T-helper 2 cell (primary cell): ENCODE data around the gene CCDC102B.
"Not testable (repeated sequence)": the region's sequence is repeated elsewhere in the genome, so short reads cannot be mapped to it uniquely, and the experiment has no call there.

Experiments used
- DNase-seq, 5 experiments: peaks; one replicate each; pipeline versions ENCODE4 v3.0.0 to v3.0.0-alpha.2; 2012 to 2022

CCDC102B gene

DNA sequence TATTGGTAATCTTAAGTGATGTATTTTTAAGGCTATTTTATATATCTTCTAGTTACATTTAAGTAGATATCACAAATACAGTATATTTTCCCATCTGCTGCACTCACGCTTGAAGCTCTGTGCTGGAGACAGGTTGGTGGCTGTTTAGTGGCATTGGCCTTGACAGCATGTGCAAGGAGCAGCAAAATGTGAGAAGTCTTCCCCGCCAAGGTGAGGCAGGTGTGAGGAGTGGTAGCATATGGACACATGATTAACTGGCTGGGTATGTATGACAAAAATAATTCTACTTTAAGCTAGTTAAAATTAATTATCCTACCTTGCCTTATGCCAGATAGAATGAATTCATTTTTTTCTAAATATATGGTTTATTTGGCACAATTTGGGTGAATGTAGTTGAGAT, 117.2 kb downstream of the CCDC102B start:
- DNase-seq: no peak

DNA sequence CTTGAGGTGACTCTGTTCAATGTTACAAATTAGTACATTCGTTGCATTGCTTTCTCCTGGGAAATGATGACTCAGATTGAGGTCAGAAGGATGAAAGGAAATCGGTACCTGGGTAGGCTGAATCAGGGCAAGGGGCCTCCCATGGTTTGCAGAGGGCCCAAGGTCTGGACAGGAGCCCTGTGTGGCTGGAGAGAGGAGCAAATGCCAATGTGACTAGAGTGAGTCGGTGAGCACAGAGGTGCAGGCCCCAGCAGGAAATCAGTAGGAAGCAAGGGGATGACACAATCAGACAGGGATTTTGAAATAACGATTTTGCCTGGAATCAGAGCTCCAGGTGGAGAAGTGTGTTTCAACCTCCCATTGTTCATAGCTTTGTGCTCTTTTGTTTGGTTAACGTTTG, 118.9 kb downstream of the CCDC102B start:
- DNase-seq: no peak

DNA sequence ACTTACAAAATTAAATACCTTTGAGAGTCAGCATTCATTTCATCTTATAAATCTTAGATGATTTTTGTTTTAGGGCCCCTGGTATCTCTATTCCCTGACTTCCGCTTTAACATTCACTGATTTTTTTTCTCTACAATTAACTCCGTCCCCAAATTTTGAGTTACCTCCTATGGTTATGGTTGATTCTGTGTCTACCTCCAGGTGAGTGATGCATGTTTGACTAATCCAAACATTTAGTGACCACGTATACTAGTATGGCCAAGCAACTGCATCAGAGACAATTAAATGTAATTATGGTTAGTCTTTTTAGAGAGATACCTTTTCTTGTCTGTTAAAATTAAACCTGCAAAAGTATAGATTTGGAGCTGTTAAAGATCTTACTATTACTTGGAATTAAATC, 120.3 kb downstream of the CCDC102B start:
- DNase-seq: no peak

DNA sequence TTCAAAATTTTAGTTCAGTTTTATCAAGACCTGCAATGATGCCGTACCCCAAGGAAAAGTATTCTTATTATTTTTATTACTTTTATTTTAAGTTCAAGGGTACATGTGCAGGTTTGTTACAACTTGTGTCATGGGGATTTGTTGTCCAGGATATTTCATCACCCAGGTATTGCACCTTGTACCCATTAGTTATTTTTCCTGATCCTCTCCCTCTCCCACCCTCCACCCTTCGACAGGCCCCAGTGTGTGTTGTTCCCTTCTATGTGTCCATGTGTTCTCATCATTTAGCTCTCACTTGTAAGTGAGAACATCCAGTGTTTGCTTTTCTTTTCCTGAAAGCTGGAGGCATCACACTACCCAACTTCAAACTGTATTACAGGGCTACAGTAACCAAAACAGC, 122.0 kb downstream of the CCDC102B start:
- DNase-seq: no peak

DNA sequence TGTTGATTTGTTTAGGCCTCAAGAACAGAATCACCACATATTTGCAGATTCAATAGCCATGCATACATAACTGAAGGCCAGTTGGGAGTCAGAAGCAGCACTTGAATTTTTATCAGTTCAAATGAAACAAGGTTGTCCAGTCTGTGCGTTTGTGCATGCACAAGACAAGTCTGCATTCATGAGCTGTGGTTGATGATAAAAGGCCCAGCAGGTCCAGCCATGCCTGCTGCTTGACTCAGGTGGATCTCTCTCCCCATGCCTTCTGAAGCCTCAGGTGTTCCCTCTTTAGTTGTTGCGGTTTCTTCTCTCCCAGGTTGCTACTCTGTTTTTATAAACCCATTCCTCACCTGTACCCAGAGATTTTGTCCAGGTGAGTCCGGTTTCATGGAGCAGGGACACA, 124.5 kb downstream of the CCDC102B start:
- no peak for DNase-seq

DNA sequence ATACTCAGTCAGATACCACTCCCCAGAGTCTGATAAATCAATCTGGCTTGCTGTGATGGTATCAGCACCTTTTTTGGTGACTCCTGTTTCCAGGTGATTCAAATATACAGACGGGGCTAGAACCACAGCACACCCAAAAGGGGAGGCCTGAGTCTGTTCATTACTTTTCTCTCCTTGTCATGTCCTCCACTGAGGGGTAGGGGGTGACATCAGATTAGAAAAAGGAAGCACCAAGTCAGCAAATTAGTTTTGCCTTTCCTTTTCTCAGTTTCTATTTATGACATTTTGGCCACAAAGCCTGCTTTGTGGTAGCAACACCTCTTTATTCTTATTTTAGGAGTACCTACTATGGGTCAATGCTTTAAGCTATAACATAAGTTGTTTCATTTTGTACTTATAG, 127.4 kb downstream of the CCDC102B start:
- peak in 1 of 5 experiments; percentile 2 for DNase-seq

DNA sequence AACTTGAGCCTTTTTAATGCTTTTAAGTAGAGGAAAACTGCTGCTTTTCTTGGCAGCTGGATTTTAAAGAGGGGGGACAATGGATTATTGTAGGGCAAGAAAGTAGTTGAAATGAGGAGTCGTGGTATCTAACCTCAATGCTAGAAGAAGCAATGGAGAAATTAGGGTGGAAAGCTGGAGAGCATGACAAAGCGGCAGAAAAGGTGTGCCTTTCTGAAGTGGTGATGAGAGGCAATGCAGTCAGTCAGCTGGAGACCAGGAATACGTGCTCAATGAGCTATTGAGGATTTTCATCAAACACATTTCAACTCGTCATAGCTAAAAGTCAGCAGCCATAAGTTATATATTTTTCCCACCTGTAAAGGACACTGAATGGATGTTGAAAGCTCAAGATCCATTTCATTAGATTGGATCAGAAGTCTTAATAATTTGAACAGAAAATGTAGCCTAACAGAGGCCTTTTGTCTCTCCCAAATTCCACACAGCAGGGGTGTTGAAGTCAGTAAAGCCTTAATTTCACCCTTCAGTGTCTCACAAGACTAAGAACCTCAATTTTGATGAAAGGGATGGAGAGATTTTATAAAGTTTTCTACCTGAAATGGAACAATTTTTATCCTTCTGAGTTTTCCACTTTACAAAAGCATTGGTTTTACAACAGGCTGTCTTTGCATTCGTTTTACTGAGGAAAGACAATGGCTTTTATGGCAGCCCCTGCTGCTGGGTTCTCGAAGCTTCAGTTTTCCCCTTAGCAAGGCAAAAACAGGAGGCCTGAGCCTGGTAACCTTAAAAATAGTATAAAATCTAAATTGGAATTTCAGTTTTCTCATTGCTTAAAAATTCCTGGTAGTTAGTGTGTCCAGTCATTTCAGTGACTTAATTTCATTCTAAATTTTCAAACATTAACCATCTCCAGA, 131.1 kb downstream of the CCDC102B start:
- no peak for DNase-seq

DNA sequence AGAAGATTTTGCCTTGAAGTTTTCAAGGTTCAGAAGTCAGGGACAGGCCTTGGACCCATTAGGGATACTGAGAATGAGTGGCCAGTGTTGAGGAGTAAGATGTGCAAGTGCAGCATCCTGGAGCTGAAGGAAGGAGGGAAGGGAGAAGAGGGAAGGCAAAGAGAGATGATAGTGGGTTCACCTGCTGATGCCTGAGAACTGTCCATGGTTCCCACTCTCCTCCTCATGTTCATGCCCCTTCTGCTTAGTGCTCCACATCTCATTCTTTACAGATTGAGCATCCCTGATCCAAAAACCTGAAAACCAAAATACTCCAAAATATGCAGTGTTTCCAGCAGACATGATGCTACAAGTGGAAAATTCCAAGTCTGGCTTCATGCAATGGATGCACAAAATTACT, 137.8 kb downstream of the CCDC102B start:
- DNase-seq: no peak

DNA sequence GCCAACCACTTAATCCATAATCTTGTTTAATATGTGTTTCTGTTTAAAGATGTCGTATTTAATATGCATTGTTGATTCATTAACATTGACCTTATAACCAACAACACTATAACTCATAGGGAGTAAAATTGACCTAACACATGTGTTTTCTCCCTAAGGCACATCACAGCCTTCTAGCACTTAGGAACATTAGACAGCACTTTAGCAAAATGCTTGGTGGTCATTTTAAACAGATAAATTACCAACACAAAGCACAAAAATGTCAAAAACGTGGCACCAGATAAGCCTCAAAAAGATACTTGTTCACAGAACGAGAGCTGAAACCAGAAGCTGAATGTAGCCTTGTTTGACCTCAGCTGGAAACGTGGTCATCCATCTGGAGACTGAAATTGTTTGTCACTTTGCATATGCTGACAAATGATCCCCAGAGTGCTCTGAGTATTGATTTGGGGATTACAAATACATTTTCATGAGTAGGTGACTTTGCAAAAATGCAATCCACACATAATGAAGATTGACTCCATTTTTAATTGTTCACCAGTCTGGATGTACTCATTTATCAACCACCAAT, 139.2 kb downstream of the CCDC102B start:
- no peak for DNase-seq

DNA sequence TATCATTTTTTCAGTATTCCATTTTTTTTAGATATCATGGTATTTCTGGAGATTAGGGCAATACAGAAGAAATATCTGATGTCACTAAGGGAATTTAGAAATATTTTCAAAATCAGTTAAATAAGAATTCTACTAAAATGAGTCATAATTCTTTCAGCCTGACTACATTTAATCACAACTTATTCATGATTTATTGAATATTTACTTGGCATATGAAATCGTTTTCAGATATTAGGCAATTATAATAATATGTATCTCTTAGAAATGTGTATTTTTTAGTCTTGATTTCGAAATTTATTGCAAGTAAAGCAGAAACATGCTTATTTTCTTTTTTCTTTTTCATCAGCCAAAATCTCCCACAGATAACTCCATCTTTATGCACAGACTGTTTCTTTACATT, 142.2 kb downstream of the CCDC102B start:
- DNase-seq: no peak

DNA sequence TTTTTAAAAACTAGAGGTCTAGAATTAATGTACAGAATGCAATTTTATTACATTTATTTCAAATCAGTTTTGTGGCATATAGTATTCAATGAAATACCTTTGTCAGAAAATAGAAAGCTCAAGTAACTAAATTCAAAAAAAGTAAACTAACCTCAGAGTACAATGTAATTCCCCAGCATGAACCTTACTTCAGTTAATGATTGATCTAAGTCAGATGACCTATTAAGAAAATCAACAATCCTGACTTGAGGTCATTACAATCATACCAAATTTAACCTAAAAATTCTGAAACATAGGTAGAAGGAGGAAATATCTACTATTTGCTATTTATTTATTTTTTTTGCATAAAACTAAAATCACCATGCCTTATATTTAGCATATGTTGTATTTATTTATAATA, 142.9 kb downstream of the CCDC102B start:
- DNase-seq: no peak

DNA sequence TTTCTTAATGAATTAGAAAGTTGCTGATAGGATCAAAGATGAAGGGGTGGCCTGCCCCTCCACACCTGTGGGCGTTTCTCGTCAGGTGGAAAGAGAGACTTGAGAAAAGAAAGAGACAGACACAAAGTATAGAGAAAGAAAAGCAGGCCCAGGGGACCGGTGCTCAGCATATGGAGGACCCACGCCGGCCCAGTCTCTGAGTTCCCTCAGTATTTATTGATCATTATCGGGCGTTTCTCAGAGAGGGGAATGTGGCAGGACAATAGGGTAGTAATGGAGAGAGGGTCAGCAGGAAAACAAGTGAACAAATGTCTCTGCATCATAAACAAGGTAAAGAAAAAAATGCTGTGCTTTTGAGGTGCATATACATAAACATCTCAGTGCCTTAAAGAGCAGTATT, 144.3 kb downstream of the CCDC102B start:
- DNase-seq: no peak

DNA sequence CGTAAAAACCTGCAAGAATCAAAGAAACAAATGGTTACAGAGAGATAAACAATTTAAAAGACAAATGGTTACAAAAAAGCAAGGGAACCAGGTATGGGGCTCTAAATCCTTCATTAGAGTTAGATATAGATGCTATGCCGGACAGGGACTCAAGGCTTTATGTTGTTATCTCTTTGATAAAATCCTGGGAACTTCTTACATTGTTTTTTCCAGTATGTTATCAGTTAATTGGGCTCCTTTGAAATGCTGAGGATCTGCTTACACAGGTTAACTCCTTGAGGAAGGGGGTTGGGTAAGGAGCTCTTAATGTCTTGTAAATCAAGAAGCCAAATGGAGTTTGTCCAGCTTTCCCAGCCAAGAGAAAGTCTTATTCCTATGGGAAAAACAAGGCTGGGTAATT, 146.0 kb downstream of the CCDC102B start:
- DNase-seq: not testable (repeated sequence)

DNA sequence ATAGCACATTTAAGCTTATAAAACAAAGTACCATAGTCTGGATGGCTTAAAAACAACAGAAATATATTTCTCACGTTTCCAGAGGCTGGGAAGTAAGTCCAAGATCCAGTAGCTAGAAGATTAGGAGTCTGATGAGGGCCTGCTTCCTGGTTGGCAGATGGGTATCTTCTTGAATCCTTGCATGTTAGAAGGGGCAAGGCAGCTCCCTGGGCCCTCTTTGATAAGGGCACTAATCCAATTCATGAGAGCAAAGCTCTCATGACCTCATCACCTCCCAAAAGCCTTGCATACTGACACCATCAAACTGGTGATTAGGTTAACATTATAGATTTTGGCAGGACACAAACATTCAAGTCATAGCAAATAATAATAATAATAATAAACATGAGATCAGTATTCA, 146.4 kb downstream of the CCDC102B start:
- no peak for DNase-seq

DNA sequence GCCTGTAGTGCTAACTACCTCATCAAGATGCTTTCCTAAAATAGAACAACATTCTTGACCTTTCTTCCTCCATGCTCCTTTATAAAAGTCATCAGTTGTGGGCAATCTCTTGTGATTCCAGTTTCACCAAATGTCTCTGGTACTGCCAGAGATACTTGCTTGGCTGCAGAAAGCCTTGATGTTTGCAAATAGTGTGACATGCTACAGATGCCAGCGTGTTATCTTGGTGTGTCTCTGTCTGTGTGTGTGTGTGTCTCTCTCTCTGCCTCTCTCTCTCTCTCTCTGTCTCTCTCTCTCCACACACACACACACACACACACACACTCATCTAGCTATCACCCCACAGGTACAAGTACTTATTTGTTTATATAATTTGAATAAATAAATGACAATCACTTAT, 146.9 kb downstream of the CCDC102B start:
- DNase-seq: no peak

DNA sequence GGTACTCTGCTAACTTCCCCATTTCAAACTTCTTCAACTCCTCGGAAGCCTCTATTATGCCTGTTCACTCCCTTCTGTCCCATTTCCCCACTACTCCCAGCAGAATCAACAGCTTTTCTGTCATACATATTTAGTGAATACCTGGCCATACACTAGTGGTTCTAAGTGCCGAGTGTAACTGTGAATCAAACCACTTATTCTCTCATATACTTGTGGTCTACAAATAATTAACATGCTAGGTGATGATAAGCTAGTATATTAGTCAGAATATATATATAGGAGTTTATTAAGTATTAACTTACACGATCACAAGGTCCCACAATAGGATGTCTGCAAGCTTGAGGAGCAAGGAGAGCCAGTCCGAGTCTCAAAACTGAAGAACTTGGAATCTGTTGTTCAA, 150.7 kb downstream of the CCDC102B start:
- DNase-seq: no peak

DNA sequence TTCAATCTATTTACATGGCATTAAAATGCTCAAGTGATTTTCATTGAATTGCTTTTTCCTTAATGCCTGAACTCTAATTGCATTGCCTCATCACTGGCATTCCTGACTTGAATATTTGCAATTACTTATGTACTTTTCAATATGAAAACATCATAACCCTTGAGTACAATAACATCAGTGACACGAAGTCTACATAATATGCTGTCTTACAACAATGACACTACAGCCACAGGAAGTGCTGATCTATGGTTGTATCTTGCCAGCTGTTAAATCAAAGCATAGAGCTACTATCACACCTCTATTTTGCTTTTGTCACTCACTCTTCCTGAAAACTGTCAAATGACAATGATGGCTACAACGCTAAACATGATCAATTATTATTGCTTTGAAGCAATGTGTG, 156.9 kb downstream of the CCDC102B start:
- DNase-seq: no peak

DNA sequence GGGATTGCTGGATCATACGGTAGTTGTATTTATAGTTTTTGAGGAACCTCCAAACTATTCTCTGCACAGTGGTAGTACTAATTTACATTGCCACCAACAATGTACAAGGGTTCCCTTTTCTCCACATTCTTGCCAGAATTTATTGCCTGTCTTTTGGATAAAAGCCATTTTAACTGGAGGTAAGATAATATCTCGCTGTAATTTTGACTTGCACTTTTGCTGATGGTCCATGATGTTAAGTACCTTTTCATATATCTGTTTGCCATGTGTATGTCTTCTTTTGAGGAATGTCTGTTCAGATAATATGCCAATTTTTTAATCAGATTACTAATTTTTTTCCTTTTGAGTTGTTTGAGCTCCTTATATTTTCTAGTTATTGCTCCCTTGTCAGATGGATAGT, 158.8 kb downstream of the CCDC102B start:
- DNase-seq: no peak

DNA sequence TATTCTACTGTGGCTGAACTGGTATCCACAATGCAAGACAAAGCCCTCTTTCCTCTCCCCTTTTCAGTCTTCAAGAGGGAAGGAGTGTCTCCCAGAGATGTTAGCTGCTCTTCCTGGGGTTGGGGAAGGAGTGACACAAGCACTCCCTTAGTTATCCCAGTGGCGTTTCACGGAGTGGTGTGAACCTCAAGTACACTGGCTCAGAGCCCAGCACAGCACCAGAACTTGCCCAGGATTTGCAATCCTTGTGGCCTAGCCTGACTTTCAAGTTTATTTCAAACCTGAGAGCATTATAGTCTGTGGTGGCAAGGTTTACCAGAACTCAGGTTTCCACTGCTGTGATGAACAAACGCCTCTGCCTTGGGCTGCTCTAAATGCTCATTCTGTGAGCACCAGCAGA, 162.5 kb downstream of the CCDC102B start:
- DNase-seq: no peak

DNA sequence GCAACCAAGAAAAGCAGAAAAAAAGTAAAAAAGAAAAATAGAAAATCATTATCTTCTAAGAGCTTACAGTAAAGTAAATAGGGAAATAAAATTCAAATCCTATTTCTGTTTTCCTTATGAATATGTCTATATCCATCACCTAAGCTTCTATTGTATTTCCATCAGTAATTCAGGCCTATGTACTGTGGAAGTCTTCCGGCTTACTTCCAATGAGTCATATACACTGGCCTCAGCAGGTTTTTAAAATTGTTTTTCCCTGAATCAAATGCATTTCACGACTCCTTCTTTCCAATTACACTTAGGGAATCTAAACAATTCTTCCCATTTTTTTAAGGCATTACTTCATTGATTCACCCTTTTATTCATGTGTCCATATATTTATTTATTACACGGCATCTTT, 164.7 kb downstream of the CCDC102B start:
- no peak for DNase-seq

DNA sequence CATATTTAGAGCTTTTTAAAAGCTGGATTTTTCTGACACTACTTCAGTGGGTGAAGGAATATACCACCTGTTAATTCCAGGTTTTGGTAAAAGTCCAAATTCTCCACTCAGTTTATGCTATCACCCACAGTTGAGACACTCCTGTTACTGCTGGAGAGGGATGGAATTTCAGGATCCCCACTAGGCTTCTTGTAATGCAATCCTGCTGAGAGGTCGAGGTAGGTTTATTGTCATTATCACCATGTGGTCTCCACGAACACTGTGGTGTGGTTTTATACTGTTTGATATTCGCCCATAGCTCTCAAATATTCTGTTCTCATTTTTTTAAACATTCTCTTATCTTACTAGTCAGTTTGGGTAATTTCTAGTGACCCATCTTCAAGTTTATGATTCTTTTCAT, 167.9 kb downstream of the CCDC102B start:
- DNase-seq: no peak

DNA sequence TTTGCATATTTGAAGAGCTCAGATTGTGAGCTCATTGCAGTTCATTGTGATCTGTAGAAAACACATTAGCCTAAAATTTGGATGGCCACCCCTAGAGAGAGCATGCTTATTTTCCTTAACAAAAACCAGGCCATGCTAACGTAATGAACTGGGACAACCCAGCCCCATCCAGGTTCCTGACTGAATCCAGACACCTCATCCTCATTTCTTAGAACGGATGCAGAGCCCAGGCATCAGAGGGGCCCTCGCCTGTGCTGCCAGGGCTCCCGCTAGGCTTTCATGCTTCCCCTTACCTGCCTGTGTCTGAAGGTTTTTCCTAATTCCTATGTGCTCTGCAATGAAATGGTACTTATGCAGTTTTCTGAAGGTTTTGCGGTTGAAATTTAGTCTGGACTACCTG, 171.1 kb downstream of the CCDC102B start:
- DNase-seq: no peak

DNA sequence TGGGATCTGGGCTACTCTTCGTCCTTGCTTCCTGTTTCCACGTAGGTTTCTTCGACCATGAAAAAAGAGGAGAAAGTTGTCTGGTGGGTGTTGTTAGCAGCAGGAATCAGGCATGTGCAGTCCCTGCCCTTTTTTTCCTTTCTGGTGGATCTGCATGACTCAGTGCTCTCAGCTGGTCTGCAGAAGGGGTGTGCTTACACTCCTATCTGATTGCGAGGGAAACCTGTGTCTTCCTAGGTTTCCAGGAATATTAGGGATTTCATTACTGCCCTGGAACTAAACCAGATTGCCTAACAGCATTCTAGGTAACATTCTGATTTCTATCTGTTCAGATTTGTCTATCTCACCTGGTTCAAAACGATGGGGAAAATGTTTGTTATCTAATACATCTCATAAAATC, 174.3 kb downstream of the CCDC102B start:
- DNase-seq: no peak

DNA sequence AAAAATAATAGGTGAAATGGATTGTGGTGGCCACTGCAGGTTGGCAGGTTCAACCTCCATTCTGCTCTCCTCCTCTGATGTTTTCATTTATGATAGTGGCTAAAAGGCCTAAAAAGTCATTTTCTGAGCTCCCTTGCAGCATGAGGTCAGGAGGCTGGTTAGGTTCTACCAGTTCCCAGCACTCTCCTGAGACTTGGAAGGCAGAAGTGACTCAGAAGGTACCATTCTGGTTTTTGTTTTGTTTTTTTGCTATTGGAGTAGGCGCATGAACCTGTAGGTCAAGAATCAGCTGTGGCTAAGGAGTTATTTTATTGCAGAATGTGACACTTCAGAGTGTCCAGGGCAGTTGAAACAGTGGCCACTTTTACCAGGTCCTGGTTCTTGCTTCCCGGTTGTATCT, 181.9 kb downstream of the CCDC102B start:
- no peak for DNase-seq

DNA sequence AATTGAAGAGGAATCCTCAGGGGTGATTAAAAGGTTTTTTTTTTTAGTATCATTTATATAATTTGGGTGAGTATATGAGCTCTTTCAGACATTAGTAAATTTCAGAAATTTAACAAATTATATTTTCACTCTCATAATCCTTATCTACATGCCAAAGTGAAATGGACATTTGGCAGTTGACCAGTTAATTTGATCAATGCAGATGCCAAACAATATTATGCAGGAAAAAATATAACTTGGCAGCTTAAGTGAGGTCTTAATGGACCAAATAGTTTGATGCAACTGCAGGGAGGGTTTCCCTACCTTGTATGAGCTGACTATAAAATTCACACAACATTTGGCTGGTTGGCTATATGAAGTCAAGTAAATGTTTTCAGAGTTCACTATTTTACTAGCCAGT, 185.2 kb downstream of the CCDC102B start:
- no peak for DNase-seq
